PC-3 (cell line): ENCODE measurements around the gene KRI1. TPM values are rescaled to one million over a fixed set of nuclear protein-coding genes. Genes with fewer than 3 reads are reported as not detected.

Experiments used
- ATAC-seq: fragments of 200-7000 bp; cut with Tn5 transposase; 2 replicates; pipeline ENCODE4 v1.9.1; 2020; ENCODE audit warnings: mild to moderate bottlenecking, moderate library complexity
- BruUV-seq: library from RNA; stranded (reverse); fragments of 400-500 nt; replicated peaks from 2 replicates; lab custom pipeline; 2021; lab: Mats Ljungman, UMichigan
- CTCF ChIA-PET: fragments of 300-600 bp; sonication (Branson Sonifier 250); formaldehyde crosslinking; loops from one replicate; lab custom pipeline; 2022; ENCODE audit warnings: antibody characterized with exemption; lab: Charles Lee
- POLR2A ChIA-PET: fragments of 300-600 bp; sonication (Branson Sonifier 250); formaldehyde crosslinking; loops from one replicate; lab custom pipeline; 2022; ENCODE audit warnings: antibody characterized with exemption; ENCODE audit not compliant: unreplicated experiment; lab: Charles Lee
- DNase-seq: peaks from one replicate; pipeline ENCODE4 v3.0.0-alpha.2; 2015
- H2AFZ ChIP-seq: fragments of 300-600 bp; sonication (generic); 2 replicates; pipeline ENCODE4 v1.6.0; 2016; ENCODE audit warnings: antibody characterized with exemption, low read length
- H3F3A ChIP-seq: fragments of 300-600 bp; sonication (generic); one replicate; pipeline ENCODE4 v1.6.0; 2017; ENCODE audit warnings: antibody characterized with exemption, low read length, control low read depth, mild to moderate bottlenecking; ENCODE audit not compliant: unreplicated experiment
- H3K27ac ChIP-seq: fragments of 300-600 bp; sonication (generic); 2 replicates; pipeline ENCODE4 v1.5.1; 2016; ENCODE audit warnings: mild to moderate bottlenecking, low read length
- H3K27me3 ChIP-seq: fragments of 300-600 bp; sonication (generic); 2 replicates; pipeline ENCODE4 v1.6.1; 2016; ENCODE audit warnings: low read length, mixed read lengths
- H3K36me3 ChIP-seq: fragments of 300-600 bp; sonication (generic); 2 replicates; pipeline ENCODE4 v1.6.1; 2016; ENCODE audit warnings: low read depth, mixed run types, low read length, mixed read lengths
- H3K4me1 ChIP-seq: fragments of 300-600 bp; sonication (generic); 2 replicates; pipeline ENCODE4 v1.5.1; 2016; ENCODE audit warnings: low read length; ENCODE audit not compliant: insufficient read depth
- H3K4me2 ChIP-seq: fragments of 300-600 bp; sonication (generic); 2 replicates; pipeline ENCODE4 v1.6.0; 2016; ENCODE audit warnings: low read length
- H3K4me3 ChIP-seq: fragments of 300-600 bp; sonication (generic); 2 replicates; pipeline ENCODE4 v1.5.1; 2016; ENCODE audit warnings: mild to moderate bottlenecking, low read length, mixed read lengths
- H3K79me2 ChIP-seq: fragments of 300-600 bp; sonication (generic); 2 replicates; pipeline ENCODE4 v1.6.1; 2017; ENCODE audit warnings: low read length, mixed read lengths
- H3K9ac ChIP-seq: fragments of 300-600 bp; sonication (generic); 2 replicates; pipeline ENCODE4 v1.6.0; 2016; ENCODE audit warnings: mild to moderate bottlenecking, low read length
- H3K9me2 ChIP-seq: fragments of 300-600 bp; sonication (generic); replicated peaks from 2 replicates; pipeline ENCODE4 v1.6.1; 2016; ENCODE audit warnings: mixed run types, low read length, mixed read lengths
- H3K9me3 ChIP-seq: fragments of 300-600 bp; sonication (generic); 2 replicates; pipeline ENCODE4 v1.6.1; 2016; ENCODE audit warnings: low read length, mixed read lengths
- H4K20me1 ChIP-seq: fragments of 300-600 bp; sonication (generic); 2 replicates; pipeline ENCODE4 v1.6.1; 2016; ENCODE audit warnings: low read length, mixed read lengths
- CTCF ChIP-seq: fragments of 300-600 bp; sonication (generic); conservative IDR thresholded peaks from 2 replicates; pipeline ENCODE4 v1.5.1; 2017; ENCODE audit warnings: antibody characterized with exemption, low read depth, mild to moderate bottlenecking, low read length
- EZH2 ChIP-seq: fragments of 300-600 bp; sonication (generic); IDR thresholded peaks from one replicate; pipeline ENCODE4 v1.6.1; 2017; ENCODE audit warnings: antibody characterized with exemption, mild to moderate bottlenecking, low read length; ENCODE audit not compliant: unreplicated experiment
- EZH2phosphoT487 ChIP-seq: fragments of 300-600 bp; sonication (generic); IDR thresholded peaks from 2 replicates; pipeline ENCODE4 v1.6.1; 2018; ENCODE audit warnings: mild to moderate bottlenecking, antibody characterized with exemption, low read length, borderline replicate concordance
- intact Hi-C: fragments of 100-400 bp; cut with micrococcal nuclease; formaldehyde crosslinking; loops from 2 replicates; pipeline ENCODE4 v1.9.0; 2023
- total RNA-seq: library from RNA; depleted of rRNA; stranded (reverse); fragments of >200 nt; gene quantifications from 2 replicates; pipeline ENCODE4 v1.2.3, GENCODE V29; 2014

KRI1 gene
- total RNA-seq, 1 experiment from 2014 or later, result 72.6 TPM

DNA sequence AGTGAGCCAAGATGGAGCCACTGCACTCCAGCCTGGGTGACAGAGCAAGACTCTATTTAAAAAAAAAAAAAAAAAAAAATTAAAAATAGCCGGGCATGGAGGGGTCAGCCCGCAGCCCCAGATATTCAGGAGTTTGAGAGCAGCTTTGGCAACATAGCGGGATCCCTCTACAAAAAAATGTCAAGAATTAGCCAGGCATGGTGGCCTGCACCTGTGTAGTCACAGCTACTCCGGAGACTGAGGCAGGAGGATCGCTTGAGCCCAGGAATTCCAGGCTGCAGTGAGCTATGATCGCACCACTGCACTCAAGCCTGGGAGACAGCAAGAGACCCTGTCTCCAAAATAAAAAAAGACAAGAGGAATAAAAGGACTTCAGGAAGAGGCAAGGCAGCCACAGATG, 20.6 kb upstream of the KRI1 start:
- Histone ChIP-seq H4K20me1 (no peaks in the 10 kb centered on the region), H3K27me3 (peaks cover 16% of the 10 kb centered on the region; the same call in 1 of the 2 replicates), H3K4me3 (peak overlapping the region; percentile 82), H3K36me3 (no peaks in the 10 kb centered on the region), H3K9ac (peak overlapping the region; percentile 72; the same call in 1 of the 2 replicates), H3K27ac (no peak overlapping the region), H3K9me3 (no peaks in the 10 kb centered on the region), H3K4me2 (peak overlapping the region; percentile 76), H3K4me1 (no peaks in the 10 kb centered on the region), H3K9me2 (no peaks in the 10 kb centered on the region), H3F3A (no peaks in the 10 kb centered on the region), H3K79me2 (no peaks in the 10 kb centered on the region), H2AFZ (peak overlapping the region; percentile 76; the same call in 1 of the 2 replicates)
- no peak for ATAC-seq
- ChIA-PET POLR2A (no interaction called here), CTCF (no interaction called here)
- no peak for DNase-seq
- TF ChIP-seq EZH2 (no peak), EZH2phosphoT487 (no peak), CTCF (no peak)
- no TSS peak for BruUV-seq
- intact Hi-C loops, result no loop called here

DNA sequence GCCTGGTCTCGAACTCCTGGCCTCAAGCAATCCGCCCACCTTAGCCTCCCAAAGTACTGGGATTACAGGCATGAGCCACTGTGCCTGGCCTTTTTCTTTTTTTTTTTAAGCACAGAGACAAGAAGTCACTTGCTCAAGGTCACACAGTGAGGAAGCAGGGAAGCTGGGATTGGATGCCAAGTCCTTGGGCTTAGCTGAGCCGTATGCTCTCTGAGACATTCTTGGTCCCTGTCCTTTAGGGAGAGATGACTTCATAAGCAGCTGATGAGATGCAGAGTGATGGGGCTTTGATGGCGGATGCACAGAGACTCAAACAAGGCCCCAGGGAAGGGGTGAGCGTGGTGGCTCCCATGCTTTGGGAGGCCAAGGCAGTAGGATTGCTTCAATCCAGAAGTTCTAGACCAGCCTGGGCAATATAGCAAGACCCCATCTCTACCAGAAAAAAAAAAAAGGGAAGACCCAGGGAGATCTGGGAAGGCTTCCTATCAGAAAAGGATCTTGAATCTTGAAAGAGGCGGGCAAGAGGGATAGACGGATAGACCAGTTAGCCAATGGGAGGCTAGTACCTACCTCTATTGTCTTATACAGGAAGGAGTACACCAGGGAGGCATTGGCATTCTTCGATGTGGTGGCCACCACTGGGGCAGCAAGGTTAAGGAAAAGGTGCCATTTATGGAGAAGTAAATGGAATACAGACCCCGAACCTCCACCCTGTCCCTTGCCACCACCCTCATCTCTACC, 17.4 kb upstream of the KRI1 start:
- intact Hi-C loops, result no loop called here

More for the DNA sequence above, 17.4 kb upstream of the KRI1 start:
- ATAC-seq (no peak), DNase-seq (no peak)
- ChIA-PET CTCF (interaction anchor here (0.6 to 3.8 kb wide), 3 partner anchors 34 to 103 kb away, joined by 4 to 90 read pairs (median 4); no protein-coding TSS in a partner anchor), POLR2A (no interaction called here)
- Histone ChIP-seq H3F3A (no peaks in the 10 kb centered on the region), H3K9ac (no peak overlapping the region), H4K20me1 (no peaks in the 10 kb centered on the region), H2AFZ (no peak overlapping the region), H3K36me3 (no peaks in the 10 kb centered on the region; the same call in 1 of the 2 replicates), H3K79me2 (no peaks in the 10 kb centered on the region), H3K4me1 (no peaks in the 10 kb centered on the region), H3K27me3 (peaks cover 16% of the 10 kb centered on the region; the same call in 1 of the 2 replicates), H3K4me3 (no peak overlapping the region), H3K9me3 (no peaks in the 10 kb centered on the region), H3K9me2 (no peaks in the 10 kb centered on the region), H3K4me2 (no peak overlapping the region), H3K27ac (no peak overlapping the region)
- no TSS peak for BruUV-seq
- TF ChIP-seq EZH2 (no peak), CTCF (no peak), EZH2phosphoT487 (no peak)
